Measurements from ENCODE around the gene GINS1. TPM values are rescaled to one million over a fixed set of nuclear protein-coding genes. Genes with fewer than 3 reads are reported as not detected.
"Not testable (repeated sequence)": the region's sequence is repeated elsewhere in the genome, so short reads cannot be mapped to it uniquely, and the experiment has no call there.

Gene GINS1
- total RNA-seq, 1 donor from 2014 or later: 1.4 TPM

DNA sequence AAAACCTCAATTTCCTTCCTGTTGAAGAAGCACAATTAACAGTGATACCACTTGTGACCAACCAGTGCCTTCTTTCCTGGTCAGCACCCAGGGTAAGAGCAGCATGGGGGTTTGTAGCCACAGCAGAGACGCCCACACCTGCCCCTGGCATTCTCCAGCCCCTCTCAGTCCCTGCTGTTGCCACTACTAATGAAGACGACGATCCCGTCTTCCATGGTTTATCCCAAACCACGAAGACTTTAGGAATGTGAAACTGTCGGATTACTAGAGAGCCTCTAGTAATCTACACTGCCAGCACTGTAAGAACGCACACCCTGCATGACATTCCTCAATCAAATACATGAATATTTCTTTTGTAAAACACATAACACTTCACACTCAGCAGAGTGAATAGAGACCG lies 60.0 kb downstream of the GINS1 start:
- no peak for DNase-seq (ENCODE audit: low spot score)
- intact Hi-C loops (cut with DNase I): no loop called here

GRCh38 chr20:25468126-25469075 lies 60.9 kb downstream of the GINS1 start:
- intact Hi-C loops (cut with DNase I): no loop called here
- DNase-seq (ENCODE audit: low spot score) (no peak), ATAC-seq (no peak)

More for the DNA sequence above, 60.0 kb downstream of the GINS1 start:
- ATAC-seq: no peak

- DNase-seq (ENCODE audit: low spot score): no peak
- no peak for ATAC-seq
- intact Hi-C loops (cut with DNase I): no loop called here
Measured at GRCh38 chr20:25469558-25469957, 62.1 kb downstream of the GINS1 start.

DNA sequence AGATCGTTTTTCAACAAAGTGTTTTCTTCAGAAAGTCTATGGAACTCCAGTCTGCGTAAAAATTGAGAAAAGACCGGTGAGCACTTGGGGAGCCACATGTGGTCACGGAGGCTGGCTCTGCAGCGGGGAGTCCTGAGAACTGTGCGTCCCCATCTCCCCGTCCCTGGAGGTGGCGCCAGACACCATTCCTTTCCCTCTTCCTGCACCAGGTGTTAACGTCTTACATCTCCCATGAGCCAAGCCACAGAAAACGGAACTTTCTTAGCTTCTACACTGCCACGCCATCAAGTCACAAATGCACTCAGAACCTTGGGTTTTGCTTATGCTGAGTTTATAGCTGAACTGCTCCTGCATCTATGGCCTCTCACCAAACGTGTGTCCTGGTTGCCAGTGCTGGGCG lies 62.6 kb downstream of the GINS1 start:
- intact Hi-C loops (cut with DNase I): no loop called here
- ATAC-seq: no peak

GRCh38 chr20:25471020-25471419 lies 63.5 kb downstream of the GINS1 start:
- DNase-seq (ENCODE audit: low spot score) (no peak), ATAC-seq (no peak)
- intact Hi-C loops (cut with DNase I): no loop called here

More for the DNA sequence above, 62.6 kb downstream of the GINS1 start:
- no peak for DNase-seq (ENCODE audit: low spot score)

- ATAC-seq; intact Hi-C loops (cut with DNase I); DNase-seq (ENCODE audit: low spot score): not testable (repeated sequence)
Measured at GRCh38 chr20:25473297-25473696, 65.8 kb downstream of the GINS1 start.

DNA sequence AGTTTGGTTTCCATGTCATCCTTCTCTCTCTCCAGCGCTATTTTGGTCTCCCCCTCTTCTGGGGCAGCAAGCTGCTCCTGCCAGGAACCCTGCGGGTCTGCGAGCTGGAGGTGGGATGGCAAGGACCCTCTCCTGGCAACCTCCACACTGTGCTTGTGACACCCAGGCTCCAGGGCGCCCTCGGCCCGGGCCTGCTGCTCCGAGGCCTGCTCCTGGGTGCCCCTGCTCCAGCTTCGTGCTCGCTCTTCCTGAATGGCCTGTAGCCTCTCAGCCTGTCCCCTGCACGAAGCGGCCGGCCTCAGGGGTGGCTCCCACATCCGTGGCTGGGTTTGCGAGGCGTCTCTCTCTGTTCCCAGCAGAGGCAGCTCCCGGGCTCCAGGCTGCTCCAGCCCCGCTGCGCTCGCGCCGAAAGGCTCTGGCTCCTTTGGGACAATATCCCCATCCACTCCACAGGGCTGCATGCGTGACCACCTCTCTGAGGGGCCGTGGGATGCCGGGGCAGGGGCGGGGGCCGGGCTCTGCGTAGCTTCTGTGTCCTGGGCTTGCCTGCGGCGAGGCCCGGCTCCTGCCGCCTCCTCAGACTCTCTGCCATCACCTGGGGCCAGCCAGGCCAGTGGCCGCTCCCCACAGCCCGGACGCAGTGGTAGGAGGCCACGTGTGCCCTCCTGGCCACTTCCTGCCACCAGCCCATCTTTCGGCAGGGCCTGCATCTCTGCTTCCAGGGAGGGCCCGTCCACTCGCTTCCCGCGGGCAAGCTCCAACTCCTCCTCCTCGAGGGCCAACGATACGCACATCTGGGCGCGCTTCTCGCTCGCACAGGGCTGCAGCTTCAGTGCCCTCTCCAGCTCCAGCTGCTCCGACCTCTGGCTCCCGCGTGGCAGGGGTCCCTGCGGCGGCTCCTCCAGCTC lies 68.9 kb downstream of the GINS1 start:
- intact Hi-C loops (cut with DNase I): no loop called here
- DNase-seq (ENCODE audit: low spot score) (no peak), ATAC-seq (no peak)

DNA sequence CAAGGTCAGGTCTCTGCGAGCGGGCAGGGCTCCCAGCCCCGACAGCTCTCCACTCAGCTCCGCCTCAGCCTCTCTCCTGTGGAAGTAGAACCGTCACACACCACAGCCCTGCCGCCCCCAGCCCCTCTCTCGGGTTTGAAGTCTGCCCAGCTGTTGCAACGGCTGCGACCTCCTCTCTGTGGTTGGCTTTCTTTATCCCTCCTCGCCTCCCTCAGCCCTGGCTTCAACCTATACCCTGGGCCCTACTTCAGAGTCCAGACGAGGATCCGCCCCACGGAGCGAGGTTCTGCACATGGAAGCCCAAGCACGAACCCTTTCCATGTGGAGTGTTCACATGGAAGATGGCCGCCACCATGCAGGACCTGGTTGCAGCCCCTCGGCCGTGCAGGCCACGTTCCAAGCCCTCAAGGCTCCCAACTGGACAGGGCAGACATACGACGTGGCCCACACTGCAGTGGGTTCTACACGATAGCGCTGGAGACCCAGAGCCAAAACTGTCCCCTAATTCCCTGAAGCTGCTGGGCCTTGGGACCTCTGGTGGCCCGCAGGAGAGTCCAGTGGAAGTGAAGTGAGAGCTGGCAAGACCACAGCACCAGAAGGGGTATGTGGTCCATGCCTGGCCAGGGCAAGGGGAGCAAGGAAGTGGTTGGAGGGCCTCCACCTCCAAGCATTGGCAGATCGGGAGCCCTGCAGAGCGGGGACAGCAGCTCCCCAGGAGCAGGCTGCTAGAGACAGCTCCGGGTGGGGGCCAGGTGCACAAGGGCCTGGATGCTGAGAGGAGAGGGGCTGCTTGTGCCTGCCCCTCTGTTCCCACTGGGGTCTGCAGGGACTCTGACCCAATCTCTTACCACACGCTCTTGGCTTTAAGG lies 69.8 kb downstream of the GINS1 start:
- DNase-seq (ENCODE audit: low spot score) (no peak), ATAC-seq (no peak)
- intact Hi-C loops (cut with DNase I): no loop called here

GRCh38 chr20:25478889-25479568 lies 71.6 kb downstream of the GINS1 start:
- DNase-seq (ENCODE audit: low spot score) (no peak), ATAC-seq (no peak)
- intact Hi-C loops (cut with DNase I): no loop called here

GRCh38 chr20:25479638-25480037 lies 72.2 kb downstream of the GINS1 start:
- no peak for ATAC-seq
- no peak for DNase-seq (ENCODE audit: low spot score)
- intact Hi-C loops (cut with DNase I): no loop called here

GRCh38 chr20:25480156-25480555 lies 72.7 kb downstream of the GINS1 start:
- DNase-seq (ENCODE audit: low spot score): no peak
- no peak for ATAC-seq
- intact Hi-C loops (cut with DNase I): no loop called here

DNA sequence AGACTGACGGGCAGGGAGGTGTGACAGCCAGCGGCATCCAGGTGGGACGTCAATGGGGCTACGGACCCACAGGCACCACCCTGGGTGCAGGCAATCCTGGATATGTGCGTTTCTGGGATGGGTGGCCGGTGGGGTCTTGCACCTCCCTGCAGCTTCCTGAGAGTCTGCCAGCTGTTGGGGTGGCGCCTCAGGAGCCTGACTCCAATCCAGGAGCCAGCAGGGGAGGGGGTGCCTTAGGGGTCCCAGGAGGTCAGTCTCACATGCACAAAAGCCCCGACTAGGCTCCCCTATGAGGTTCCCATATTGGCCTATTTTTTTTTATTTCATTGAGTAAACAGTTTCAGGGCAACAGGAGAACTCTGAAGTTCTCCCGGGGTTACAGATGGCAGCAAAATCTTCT lies 73.3 kb downstream of the GINS1 start:
- no peak for ATAC-seq
- no peak for DNase-seq (ENCODE audit: low spot score)
- intact Hi-C loops (cut with DNase I): no loop called here

DNA sequence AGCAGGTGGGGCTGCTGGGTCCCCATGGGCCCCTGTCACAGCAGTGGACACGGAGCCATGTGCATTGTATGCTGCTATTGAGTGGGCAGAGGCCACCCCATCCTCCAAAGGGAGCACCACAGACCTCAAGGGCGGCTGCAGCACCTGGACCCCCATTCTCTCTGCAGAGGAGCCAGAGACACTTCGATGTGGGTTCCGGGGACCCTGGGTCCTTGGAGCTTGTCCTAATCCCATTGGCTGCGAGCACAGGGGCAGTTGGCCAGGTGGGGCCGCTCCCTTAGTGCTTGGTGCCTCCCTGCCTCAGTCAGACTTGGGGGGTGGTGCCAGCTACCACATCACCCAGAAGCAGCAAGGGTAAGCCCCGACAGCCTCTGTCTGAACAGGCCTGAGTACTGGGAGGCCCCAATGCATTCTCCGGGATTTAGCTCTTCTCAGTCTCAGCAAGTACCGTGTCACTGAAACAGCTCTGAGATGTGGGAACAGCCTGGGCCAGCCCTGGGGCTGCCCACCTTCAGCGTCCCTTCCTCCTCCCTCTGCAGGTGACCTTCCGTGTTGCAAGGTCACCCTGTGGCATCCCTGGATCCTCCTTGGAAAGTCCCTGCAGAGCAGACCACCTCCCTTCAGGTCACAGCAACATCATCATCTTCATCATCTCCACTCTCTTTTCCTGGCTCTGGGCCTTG lies 73.9 kb downstream of the GINS1 start:
- ATAC-seq (no peak), DNase-seq (ENCODE audit: low spot score) (no peak)
- intact Hi-C loops (cut with DNase I): no loop called here

DNA sequence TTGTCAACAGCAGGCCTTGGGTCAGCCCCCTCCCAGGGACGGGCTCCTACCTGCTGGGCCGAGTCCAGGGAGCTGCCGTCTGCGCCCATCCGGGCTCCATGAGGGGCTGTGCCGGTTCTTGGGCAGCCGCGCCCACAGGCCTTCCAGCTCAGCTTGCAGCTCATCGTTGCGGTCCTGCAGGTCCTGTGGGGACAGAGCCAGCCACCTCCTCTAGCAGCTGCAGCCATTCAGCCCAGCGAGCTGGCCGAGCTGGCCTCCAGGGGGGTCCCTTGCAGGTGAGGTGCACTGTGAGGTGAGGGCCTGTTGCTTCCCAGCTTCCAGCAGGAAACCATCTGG lies 74.4 kb downstream of the GINS1 start:
- intact Hi-C loops (cut with DNase I): no loop called here
- DNase-seq (ENCODE audit: low spot score): no peak

DNA sequence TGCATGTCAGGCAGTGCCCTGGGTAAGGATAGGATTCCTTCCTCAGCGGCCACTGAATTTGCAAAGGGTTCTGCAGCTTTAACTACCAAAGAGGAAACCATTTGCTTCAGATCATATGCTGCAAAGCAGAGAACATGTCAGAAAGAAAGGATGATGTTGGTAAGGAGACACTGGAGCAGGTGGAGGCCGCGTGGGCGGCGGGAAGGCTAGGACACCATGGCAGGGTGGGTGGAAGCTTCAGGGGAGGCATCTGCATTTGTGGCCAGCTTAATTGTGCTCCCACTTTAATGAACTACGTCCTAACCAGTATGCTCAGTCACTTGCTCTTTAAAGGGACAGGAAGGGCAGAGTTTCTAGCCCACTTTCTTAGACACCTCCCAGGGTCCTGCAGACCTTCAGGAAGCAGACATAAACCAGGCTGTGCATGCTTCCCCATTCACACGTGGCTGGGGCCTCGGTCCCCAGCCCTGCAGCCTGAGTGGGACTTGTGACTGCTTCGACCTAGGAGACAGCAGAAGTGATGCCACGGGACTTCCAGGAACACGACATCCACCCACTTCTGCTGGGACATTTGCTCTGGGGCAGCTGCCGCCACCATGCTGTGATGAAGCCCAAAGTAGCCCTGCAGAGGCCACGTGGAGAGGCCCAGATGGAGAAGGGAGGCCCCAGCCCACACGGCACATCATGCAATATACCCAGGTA lies 76.1 kb downstream of the GINS1 start:
- no peak for ATAC-seq
- intact Hi-C loops (cut with DNase I): no loop called here

More for the DNA sequence above, 74.4 kb downstream of the GINS1 start:
- ATAC-seq: no peak

GRCh38 chr20:25484224-25484846 lies 76.9 kb downstream of the GINS1 start:
- DNase-seq (ENCODE audit: low spot score) (no peak), ATAC-seq (no peak)
- intact Hi-C loops (cut with DNase I): no loop called here

More for the DNA sequence above, 76.1 kb downstream of the GINS1 start:
- DNase-seq (ENCODE audit: low spot score): no peak

Measured in sciatic nerve (tissue), 2 donors.